ENCODE measurements around the gene IFNA6.

IFNA6 gene

GRCh38 chr9:21322911-21323461 lies 27.7 kb downstream of the IFNA6 start:
- no peak for TF ChIP-seq CTCF (IDR thresholded peaks at IDR 0.05; ENCODE audit: insufficient read depth, low read length, poor library complexity, severe bottlenecking)
- peaks cover 3% of the 10 kb centered on the region for H3K36me3 ChIP-seq (ENCODE audit: control insufficient read depth, insufficient read depth, low read length)
- no peak overlapping the region for H3K4me3 ChIP-seq (replicated peaks; ENCODE audit: low read depth, low read length)
- no peak for DNase-seq (ENCODE audit: extremely low read depth, insufficient read length)
- no peaks in the 10 kb centered on the region for H3K27me3 ChIP-seq (replicated peaks; ENCODE audit: control insufficient read depth, insufficient read depth, low read length)

GRCh38 chr9:21320465-21320864 lies 30.2 kb downstream of the IFNA6 start:
- Histone ChIP-seq H3K36me3 (ENCODE audit: control insufficient read depth, insufficient read depth, low read length) (peaks cover 3% of the 10 kb centered on the region), H3K4me3 (replicated peaks; ENCODE audit: low read depth, low read length) (no peak overlapping the region), H3K27me3 (replicated peaks; ENCODE audit: control insufficient read depth, insufficient read depth, low read length) (no peaks in the 10 kb centered on the region)
- no peak for TF ChIP-seq CTCF (IDR thresholded peaks at IDR 0.05; ENCODE audit: insufficient read depth, low read length, poor library complexity, severe bottlenecking)
- DNase-seq (ENCODE audit: extremely low read depth, insufficient read length), result no peak

GRCh38 chr9:21317956-21318923 lies 32.4 kb downstream of the IFNA6 start:
- no peak overlapping the region for H3K4me3 ChIP-seq (replicated peaks; ENCODE audit: low read depth, low read length)
- DNase-seq (ENCODE audit: extremely low read depth, insufficient read length), result no peak
- peak; percentile 70 for TF ChIP-seq CTCF (IDR thresholded peaks at IDR 0.05; ENCODE audit: insufficient read depth, low read length, poor library complexity, severe bottlenecking)
- peaks cover 2% of the 10 kb centered on the region for H3K36me3 ChIP-seq (ENCODE audit: control insufficient read depth, insufficient read depth, low read length)
- no peaks in the 10 kb centered on the region for H3K27me3 ChIP-seq (replicated peaks; ENCODE audit: control insufficient read depth, insufficient read depth, low read length)

DNA sequence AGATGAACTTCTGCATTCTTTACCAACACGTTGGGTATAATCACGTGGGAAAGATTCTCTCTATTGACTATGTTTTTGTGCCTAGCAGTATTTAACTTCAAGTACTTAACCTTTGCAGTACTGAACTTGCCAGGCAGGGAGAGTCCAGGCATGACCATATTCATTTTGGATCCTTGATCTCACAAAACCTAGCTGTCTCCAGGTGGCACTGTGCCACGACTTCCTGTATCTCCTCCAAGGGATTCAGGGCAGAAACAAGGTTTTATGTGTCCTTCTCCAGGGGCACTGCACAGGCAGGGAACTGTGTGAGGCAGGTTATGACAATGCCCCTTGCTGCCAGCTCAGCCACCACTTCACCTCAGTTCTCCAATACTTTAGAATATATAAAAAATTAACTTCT lies 33.8 kb downstream of the IFNA6 start:
- Histone ChIP-seq H3K36me3 (ENCODE audit: control insufficient read depth, insufficient read depth, low read length) (peaks cover 2% of the 10 kb centered on the region; the same call in 1 of the 2 replicates), H3K4me3 (replicated peaks; ENCODE audit: low read depth, low read length) (no peak overlapping the region), H3K27me3 (replicated peaks; ENCODE audit: control insufficient read depth, insufficient read depth, low read length) (no peaks in the 10 kb centered on the region; the same call in 1 of the 2 replicates)
- no peak for DNase-seq (ENCODE audit: extremely low read depth, insufficient read length)
- no peak for TF ChIP-seq CTCF (IDR thresholded peaks at IDR 0.05; ENCODE audit: insufficient read depth, low read length, poor library complexity, severe bottlenecking)

DNA sequence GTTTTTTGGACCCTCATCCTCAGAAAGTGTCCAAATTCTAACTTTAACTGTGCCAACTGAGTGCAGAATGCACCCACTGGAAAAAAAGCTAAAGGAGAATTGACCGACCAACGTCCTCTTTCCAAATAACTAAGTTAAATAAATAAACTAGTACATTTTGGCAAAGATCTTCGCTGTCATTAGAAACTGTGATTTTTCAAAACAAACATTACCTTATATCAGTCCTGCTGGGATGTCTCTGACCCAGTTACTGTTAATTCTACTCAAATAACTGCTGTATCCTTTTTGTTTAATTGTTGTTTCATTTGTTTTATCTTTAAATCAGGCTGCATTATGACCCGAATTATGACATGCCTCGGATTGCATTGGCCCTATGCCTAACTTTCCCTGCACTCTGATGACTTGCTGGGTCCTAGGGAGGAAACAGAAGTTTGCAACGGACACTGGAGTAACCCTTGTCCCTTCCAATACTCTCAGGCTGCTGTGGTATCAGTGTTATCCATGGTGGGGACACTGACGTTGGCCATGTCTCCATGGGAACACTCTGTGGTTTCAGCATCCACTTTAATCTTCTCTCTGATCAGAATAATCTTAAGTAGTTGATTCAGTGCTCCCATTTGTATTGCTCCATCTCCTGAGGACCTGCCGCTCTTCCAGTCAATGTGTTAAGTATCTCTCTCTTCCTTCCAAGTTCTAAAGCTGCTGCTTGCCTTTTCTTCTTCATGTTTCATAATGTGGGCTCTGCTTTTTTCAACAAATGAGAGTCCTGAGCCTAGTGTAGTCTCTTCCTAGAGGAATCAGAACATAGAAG lies 34.5 kb downstream of the IFNA6 start:
- no peak for DNase-seq (ENCODE audit: extremely low read depth, insufficient read length)
- Histone ChIP-seq H3K4me3 (replicated peaks; ENCODE audit: low read depth, low read length) (no peak overlapping the region), H3K36me3 (ENCODE audit: control insufficient read depth, insufficient read depth, low read length) (peaks cover 2% of the 10 kb centered on the region; the same call in 1 of the 2 replicates), H3K27me3 (replicated peaks; ENCODE audit: control insufficient read depth, insufficient read depth, low read length) (no peaks in the 10 kb centered on the region; the same call in 1 of the 2 replicates)
- TF ChIP-seq CTCF (IDR thresholded peaks at IDR 0.05; ENCODE audit: insufficient read depth, low read length, poor library complexity, severe bottlenecking), result no peak

Data from GM06990 (cell line).